Uterus (tissue), 2 donors: ENCODE results near the gene C20orf204.
"Not testable (repeated sequence)": the region's sequence is repeated elsewhere in the genome, so short reads cannot be mapped to it uniquely, and the experiment has no call there.

Experiments
- CTCF ChIP-seq, 4 experiments: fragments of 200-600 bp in 2 of 4; fragments of 450-650 bp in 2 of 4; sonication (generic) in 2 of 4; IDR thresholded peaks; one replicate each; pipeline ENCODE4 v1.5.1; 2016 to 2019; ENCODE audit warnings: antibody characterized with exemption in 4 of 4, mild to moderate bottlenecking in 2 of 4, moderate library complexity in 1 of 4
- POLR2A ChIP-seq, 2 donors: fragments of 450-650 bp; IDR thresholded peaks; one replicate each; pipeline ENCODE4 v1.6.1; 2016; ENCODE audit warnings: antibody characterized with exemption in 2 of 2, mild to moderate bottlenecking in 1 of 2, moderate library complexity in 1 of 2

GRCh38 chr20:64088586-64088985, 52.6 kb downstream of the C20orf204 start:
- not testable (repeated sequence) for TF ChIP-seq CTCF, POLR2A (IDR thresholded peaks at IDR 0.05)
